Keratinocyte (primary cell): ENCODE results near the gene ARMS2. TPM values are rescaled to one million over a fixed set of nuclear protein-coding genes. Genes with fewer than 3 reads are reported as not detected.

Source experiments
- DNase-seq: peaks from one replicate; pipeline ENCODE4 v3.0.0-alpha.2; 2011; ENCODE audit warnings: low read depth, missing footprints, low spot score
- FAIRE-seq: peaks from 2 replicates; lab custom pipeline; 2011; peaks lifted over from hg19 to GRCh38; lab: Jason Lieb, UNC
- H2AFZ ChIP-seq: 2 replicates; pipeline ENCODE4 v1.6.0; 2012; ENCODE audit warnings: low read length, control low read depth, inconsistent platforms; ENCODE audit not compliant: control insufficient read depth
- H3K27ac ChIP-seq: 2 replicates; pipeline ENCODE4 v1.5.1; 2011; ENCODE audit warnings: low read length; ENCODE audit not compliant: control insufficient read depth, insufficient read depth
- H3K27me3 ChIP-seq: 3 replicates; pipeline ENCODE4 v1.6.0; 2011; ENCODE audit warnings: low read length; ENCODE audit not compliant: control insufficient read depth, insufficient read depth; ENCODE audit errors: extremely low read depth
- H3K36me3 ChIP-seq, 2 experiments: 2 replicates in 1 of 2; 3 replicates in 1 of 2; pipeline ENCODE4 v1.5.1; 2011; ENCODE audit warnings: low read length in 2 of 2, mild to moderate bottlenecking in 1 of 2; ENCODE audit not compliant: control insufficient read depth in 2 of 2, insufficient read depth in 2 of 2; ENCODE audit errors: extremely low read depth in 1 of 2
- H3K4me1 ChIP-seq: 3 replicates; pipeline ENCODE4 v1.5.1; 2011; ENCODE audit warnings: low read length; ENCODE audit not compliant: control insufficient read depth, insufficient read depth; ENCODE audit errors: extremely low read depth
- H3K4me2 ChIP-seq: 3 replicates; pipeline ENCODE4 v1.6.0; 2011; ENCODE audit warnings: low read depth, low read length; ENCODE audit not compliant: control insufficient read depth, insufficient read depth; ENCODE audit errors: extremely low read depth
- H3K4me3 ChIP-seq, 3 experiments: fragments of 200-600 bp in 1 of 3; sonication (generic) in 1 of 3; 2 replicates in 2 of 3; 3 replicates in 1 of 3; pipeline ENCODE4 v1.5.1; 2011 to 2016; ENCODE audit warnings: low read length in 3 of 3, mild to moderate bottlenecking in 3 of 3, control low read depth in 2 of 3, inconsistent platforms in 1 of 3, low read depth in 1 of 3, mixed read lengths in 1 of 3, mixed run types in 1 of 3, moderate library complexity in 1 of 3; ENCODE audit not compliant: control insufficient read depth in 2 of 3, insufficient read depth in 2 of 3; ENCODE audit errors: extremely low read depth in 1 of 3
- H3K79me2 ChIP-seq: 2 replicates; pipeline ENCODE4 v1.6.0; 2012; ENCODE audit warnings: low read length; ENCODE audit not compliant: control insufficient read depth, insufficient read depth
- H3K9ac ChIP-seq: 3 replicates; pipeline ENCODE4 v1.6.0; 2011; ENCODE audit warnings: low read length; ENCODE audit not compliant: control insufficient read depth, insufficient read depth; ENCODE audit errors: extremely low read depth
- H3K9me1 ChIP-seq: 3 replicates; pipeline ENCODE4 v1.6.0; 2011; ENCODE audit warnings: low read length; ENCODE audit not compliant: control insufficient read depth, insufficient read depth; ENCODE audit errors: extremely low read depth
- H3K9me3 ChIP-seq: 2 replicates; pipeline ENCODE4 v1.5.1; 2012; ENCODE audit warnings: low read depth, low read length; ENCODE audit not compliant: control insufficient read depth
- H4K20me1 ChIP-seq: 3 replicates; pipeline ENCODE4 v1.6.0; 2011; ENCODE audit warnings: low read length; ENCODE audit not compliant: control insufficient read depth, insufficient read depth; ENCODE audit errors: extremely low read depth
- EZH2 ChIP-seq: IDR thresholded peaks from one replicate; pipeline ENCODE4 v1.6.1; 2012; ENCODE audit warnings: inconsistent platforms, mild to moderate bottlenecking, low read length, moderate library complexity
- dilution Hi-C: fragments of 300-500 bp; cut with MboI; formaldehyde crosslinking; loops from one replicate; pipeline ENCODE4 v1.7.0; 2020; ENCODE audit warnings: low sequenced_read_pairs; ENCODE audit not compliant: extremely low pct_ligation_motif_present
- polyA plus RNA-seq, 5 experiments: library from polyadenylated mRNA; depleted of rRNA in 3 of 5; stranded (reverse) in 3 of 5; stranded (forward) in 1 of 5; unstranded in 1 of 5; fragments of >200 nt; gene quantifications; 1 replicate in 1 of 5; 2 replicates in 3 of 5; 3 replicates in 1 of 5; pipeline versions ENCODE4 v1.2.1 to v1.2.3, GENCODE V29; 2011 to 2012; ENCODE audit warnings: missing spikeins in 2 of 5, low read depth in 1 of 5, low replicate concordance in 1 of 5
- TF ChIP-seq, protein P1 (sequence below), 3 experiments: IDR thresholded peaks in 1 of 3; conservative IDR thresholded peaks in 1 of 3; optimal IDR thresholded peaks in 1 of 3; 2 replicates in 2 of 3; 3 replicates in 1 of 3; pipeline versions ENCODE3 to v1.5.1; 2011; ENCODE audit warnings: low read length in 3 of 3, mild to moderate bottlenecking in 3 of 3, moderate library complexity in 2 of 3, control low read depth in 1 of 3, inconsistent platforms in 1 of 3; ENCODE audit not compliant: insufficient read depth in 2 of 3; ENCODE audit errors: extremely low read depth in 1 of 3

ARMS2 gene
- polyA plus RNA-seq, 1 donor (not counting 4 experiments of a cell fraction or from before 2014, with no cell fraction given): 0.08 TPM

DNA sequence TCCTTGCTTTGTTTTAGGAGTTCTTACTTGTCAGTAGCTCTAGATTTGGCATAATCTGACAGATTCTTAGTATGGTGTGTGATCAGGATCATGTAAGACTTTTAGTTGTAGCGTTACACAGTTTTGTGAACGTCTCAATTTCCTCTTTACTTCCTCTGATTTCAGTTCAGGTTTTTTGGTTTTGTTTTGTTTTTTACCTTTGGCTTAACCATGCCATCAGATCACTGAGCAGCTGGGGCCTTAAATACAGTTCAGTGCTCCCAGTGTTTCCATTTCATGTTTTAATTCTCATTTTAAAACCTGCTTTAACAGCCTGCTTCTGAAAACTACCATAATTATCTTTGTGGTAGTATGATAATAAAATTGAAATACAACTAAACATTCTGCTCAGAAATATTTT lies 27.2 kb upstream of the ARMS2 start:
- TF ChIP-seq, protein P1, sequence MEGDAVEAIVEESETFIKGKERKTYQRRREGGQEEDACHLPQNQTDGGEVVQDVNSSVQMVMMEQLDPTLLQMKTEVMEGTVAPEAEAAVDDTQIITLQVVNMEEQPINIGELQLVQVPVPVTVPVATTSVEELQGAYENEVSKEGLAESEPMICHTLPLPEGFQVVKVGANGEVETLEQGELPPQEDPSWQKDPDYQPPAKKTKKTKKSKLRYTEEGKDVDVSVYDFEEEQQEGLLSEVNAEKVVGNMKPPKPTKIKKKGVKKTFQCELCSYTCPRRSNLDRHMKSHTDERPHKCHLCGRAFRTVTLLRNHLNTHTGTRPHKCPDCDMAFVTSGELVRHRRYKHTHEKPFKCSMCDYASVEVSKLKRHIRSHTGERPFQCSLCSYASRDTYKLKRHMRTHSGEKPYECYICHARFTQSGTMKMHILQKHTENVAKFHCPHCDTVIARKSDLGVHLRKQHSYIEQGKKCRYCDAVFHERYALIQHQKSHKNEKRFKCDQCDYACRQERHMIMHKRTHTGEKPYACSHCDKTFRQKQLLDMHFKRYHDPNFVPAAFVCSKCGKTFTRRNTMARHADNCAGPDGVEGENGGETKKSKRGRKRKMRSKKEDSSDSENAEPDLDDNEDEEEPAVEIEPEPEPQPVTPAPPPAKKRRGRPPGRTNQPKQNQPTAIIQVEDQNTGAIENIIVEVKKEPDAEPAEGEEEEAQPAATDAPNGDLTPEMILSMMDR (optimal IDR thresholded peaks at IDR 0.05 in 1 of 3, IDR thresholded peaks at IDR 0.05 in 1 of 3, conservative IDR thresholded peaks at IDR 0.05 in 1 of 3; ENCODE audit: extremely low read depth in 1 of 3, insufficient read depth in 2 of 3, low read length in 3 of 3): no peak
- TF ChIP-seq EZH2: no peak
- Histone ChIP-seq H3K27me3 (no peaks in the 10 kb centered on the region), H3K9me1 (no peaks in the 10 kb centered on the region), H3K79me2 (no peaks in the 10 kb centered on the region), H3K4me2 (no peak overlapping the region), H3K9ac (no peak overlapping the region), H3K9me3 (no peaks in the 10 kb centered on the region), H3K4me1 (no peaks in the 10 kb centered on the region), H3K27ac (no peak overlapping the region), H2AFZ (no peak overlapping the region), H4K20me1 (no peaks in the 10 kb centered on the region), H3K4me3 (no peak overlapping the region), H3K36me3 (peaks cover 14 to 15% of the 10 kb centered on the region in 2 experiments)
- no peak for DNase-seq
- FAIRE-seq: no peak
- dilution Hi-C loops: no loop called here

DNA sequence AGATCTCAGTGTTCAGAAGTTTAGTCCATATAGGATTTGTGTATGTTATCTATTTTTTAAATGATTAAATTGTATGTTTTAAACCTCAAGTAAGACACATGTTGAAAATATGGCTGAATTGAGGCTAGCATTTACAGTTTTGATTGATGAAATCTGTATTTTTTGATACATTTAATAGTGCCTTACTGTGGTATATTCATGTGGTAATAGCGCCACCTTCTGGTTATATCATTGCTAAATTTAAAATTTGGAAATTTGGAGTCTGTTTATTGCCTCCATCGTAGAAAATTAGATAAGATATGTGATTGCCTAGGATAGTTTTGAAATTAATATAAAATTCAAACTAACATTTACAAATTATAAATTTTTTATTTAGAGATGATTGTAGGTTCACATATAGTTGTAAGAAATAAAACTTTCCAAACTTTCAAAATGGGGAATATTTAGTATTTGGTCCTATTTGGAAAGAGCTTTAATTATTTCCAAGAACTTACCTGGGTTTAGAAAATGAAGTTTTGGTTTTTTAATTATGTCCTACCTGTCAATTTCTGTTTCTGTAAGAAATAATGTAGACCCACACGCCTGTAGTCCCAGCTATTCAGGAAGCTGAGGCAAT lies 19.1 kb upstream of the ARMS2 start:
- H3K9me3 ChIP-seq: no peaks in the 10 kb centered on the region
- TF ChIP-seq, protein P1 (optimal IDR thresholded peaks at IDR 0.05 in 1 of 3, IDR thresholded peaks at IDR 0.05 in 1 of 3, conservative IDR thresholded peaks at IDR 0.05 in 1 of 3; ENCODE audit: extremely low read depth in 1 of 3, insufficient read depth in 2 of 3, low read length in 3 of 3): peak in 1 of 3 experiments; percentile 26
- no peak for TF ChIP-seq EZH2
- peaks cover 3% of the 10 kb centered on the region for H3K9me1 ChIP-seq
- dilution Hi-C loops: no loop called here
- no peaks in the 10 kb centered on the region for H3K79me2 ChIP-seq
- H3K4me1 ChIP-seq: no peaks in the 10 kb centered on the region
- H4K20me1 ChIP-seq: no peaks in the 10 kb centered on the region
- H3K4me3 ChIP-seq: no peak overlapping the region
- FAIRE-seq (no peak), DNase-seq (no peak)
- no peak overlapping the region for H3K4me2 ChIP-seq
- no peak overlapping the region for H3K27ac ChIP-seq
- peaks cover 0 to 5% of the 10 kb centered on the region in 2 experiments for H3K36me3 ChIP-seq
- H2AFZ ChIP-seq: no peak overlapping the region
- H3K27me3 ChIP-seq: no peaks in the 10 kb centered on the region
- no peak overlapping the region for H3K9ac ChIP-seq
